Stimulated activated CD8-positive, alpha-beta memory T cell treated with anti-CD3 and anti-CD28 coated beads, Interleukin-15, amount 100 ng/mL, for 48 hours (primary cell): ENCODE data around the gene DACT1.

Experiments
- DNase-seq, 2 donors: peaks; one replicate each; pipeline ENCODE4 v3.0.0-alpha.2; 2020; ENCODE audit warnings: low read depth in 2 of 2

Gene DACT1

DNA sequence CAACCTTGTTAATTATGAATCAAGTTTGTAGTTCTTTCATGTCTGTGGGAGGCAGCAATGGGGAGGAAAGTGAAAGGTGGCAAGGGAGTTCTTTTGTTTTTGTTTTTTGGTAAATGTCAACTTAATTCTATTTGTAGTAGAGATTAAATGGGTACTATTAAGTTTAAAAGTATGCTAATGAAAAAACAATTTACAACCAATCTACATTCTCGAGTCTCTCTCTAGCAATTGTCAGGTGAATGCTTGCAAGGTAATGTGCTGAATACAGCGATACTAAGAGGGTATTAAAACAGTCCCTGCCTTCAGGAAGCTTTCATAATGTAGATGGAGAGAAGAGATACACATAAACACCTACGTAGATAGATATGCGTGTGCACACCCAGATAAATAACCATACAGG, 1.6 kb upstream of the DACT1 start:
- no peak for DNase-seq

GRCh38 chr14:58637040-58637390, 747 bp upstream of the DACT1 start:
- DNase-seq = no peak

DNA sequence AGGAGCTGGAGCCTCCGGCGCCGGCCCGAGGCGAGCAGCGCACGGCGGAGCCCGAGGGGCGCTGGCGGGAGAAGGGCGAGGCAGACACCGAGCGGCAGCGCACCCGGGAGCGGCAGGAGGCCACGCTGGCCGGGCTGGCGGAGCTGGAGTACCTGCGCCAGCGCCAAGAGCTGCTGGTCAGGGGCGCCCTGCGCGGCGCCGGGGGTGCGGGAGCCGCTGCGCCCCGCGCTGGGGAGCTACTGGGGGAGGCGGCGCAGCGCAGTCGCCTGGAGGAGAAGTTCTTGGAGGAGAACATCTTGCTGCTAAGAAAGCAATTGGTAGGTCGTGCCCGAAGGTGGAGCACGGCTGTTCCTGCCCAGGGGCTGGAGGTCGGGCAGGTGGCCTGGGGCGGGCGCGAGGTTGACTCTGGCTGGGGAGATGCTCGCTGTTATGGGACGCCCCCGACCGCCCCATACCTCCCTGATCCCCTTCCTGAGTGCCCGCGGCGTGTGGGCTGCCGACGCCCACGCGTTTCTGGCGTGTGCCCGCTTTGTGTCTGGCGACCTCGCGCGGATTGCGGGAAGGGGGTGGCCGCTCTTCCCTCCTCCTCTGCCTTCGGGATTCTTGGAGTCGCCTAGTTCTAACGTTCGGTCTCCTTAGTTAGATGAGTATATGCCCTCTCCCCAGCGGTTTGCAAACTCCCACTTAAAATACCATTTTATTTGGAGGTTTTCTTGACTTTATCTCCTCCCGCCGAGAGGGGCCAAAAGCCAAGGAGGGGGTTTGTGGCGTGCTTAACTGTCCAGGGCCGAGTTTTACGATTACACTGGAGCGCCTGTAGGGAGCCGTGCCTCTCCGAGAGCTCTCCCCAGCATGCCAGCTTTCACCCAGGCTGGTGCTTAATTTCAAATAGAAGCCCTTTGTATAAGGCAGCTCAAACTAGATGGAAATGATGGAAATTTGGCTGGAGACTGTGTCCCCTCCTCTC, 752 bp downstream of the DACT1 start:
- DNase-seq = peak in 1 of 2 donors; percentile 10

GRCh38 chr14:58639198-58639565, 1.4 kb downstream of the DACT1 start:
- DNase-seq = no peak

DNA sequence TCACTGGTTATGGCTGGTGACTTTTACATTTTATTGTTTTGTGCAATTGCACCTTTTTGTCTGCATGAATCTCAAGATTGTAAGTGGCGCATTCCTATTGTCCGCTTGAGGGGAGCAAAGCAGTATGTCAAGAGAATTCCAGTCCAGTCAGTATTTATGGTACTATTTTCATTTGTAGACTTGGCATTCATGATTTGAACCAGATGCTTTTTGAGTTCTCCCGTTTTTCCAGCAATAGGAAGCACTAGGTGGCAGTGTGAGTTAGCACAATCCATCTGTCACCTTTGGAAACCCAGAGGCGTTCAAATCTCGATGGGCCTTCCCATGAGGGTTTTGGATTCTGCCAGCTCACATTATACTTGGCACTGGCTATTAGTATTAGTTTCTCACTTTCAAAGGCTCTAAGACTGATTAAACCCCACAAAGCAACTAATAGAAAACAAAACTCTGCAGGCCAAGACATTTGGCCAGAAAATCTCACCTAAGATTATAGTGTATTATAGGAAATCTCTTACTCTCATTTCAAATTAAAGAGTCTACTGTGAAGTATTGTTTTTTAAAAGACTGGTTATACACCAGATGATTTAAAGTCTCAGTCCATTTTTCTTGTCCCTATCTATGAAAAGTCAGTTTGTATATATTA, 2.2 kb downstream of the DACT1 start:
- DNase-seq = no peak

GRCh38 chr14:58640959-58641358, 3.2 kb downstream of the DACT1 start:
- DNase-seq = no peak

- DNase-seq = no peak
Observed at GRCh38 chr14:58641509-58641908, 3.7 kb downstream of the DACT1 start.

- no peak for DNase-seq
Observed at GRCh38 chr14:58643366-58643765, 5.6 kb downstream of the DACT1 start.

GRCh38 chr14:58645641-58646040, 7.9 kb downstream of the DACT1 start:
- DNase-seq = no peak

DNA sequence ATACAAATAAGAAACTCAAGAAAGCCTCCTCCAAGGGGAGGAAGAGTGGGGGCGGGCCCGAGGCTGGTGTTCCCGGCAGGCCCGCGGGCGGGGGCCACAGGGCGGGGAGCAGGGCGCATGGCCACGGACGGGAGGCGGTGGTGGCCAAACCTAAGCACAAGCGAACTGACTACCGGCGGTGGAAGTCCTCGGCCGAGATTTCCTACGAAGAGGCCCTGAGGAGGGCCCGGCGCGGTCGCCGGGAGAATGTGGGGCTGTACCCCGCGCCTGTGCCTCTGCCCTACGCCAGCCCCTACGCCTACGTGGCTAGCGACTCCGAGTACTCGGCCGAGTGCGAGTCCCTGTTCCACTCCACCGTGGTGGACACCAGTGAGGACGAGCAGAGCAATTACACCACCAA, 8.7 kb downstream of the DACT1 start:
- no peak for DNase-seq

- no peak for DNase-seq
Observed at GRCh38 chr14:58647777-58648176, 10.0 kb downstream of the DACT1 start.

DNA sequence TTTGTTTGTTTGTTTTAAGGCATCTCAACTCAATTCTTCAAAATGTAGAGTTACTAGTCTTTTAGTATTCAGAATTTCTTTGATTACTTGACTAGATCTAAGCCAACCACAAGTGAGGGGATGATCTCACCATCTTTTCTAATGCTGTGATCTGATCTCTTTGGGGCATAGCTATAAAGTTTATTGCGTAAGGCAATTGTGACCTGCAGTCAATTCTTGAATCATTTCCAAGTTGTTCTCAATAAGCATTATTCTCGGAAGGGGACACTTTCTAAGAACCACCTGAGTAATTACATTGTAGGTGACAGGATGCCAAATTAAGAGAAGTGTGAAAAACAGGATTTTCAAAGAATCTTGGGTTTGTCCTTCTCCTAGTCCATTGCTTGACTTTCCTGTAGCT, 13.1 kb downstream of the DACT1 start:
- DNase-seq = no peak

DNA sequence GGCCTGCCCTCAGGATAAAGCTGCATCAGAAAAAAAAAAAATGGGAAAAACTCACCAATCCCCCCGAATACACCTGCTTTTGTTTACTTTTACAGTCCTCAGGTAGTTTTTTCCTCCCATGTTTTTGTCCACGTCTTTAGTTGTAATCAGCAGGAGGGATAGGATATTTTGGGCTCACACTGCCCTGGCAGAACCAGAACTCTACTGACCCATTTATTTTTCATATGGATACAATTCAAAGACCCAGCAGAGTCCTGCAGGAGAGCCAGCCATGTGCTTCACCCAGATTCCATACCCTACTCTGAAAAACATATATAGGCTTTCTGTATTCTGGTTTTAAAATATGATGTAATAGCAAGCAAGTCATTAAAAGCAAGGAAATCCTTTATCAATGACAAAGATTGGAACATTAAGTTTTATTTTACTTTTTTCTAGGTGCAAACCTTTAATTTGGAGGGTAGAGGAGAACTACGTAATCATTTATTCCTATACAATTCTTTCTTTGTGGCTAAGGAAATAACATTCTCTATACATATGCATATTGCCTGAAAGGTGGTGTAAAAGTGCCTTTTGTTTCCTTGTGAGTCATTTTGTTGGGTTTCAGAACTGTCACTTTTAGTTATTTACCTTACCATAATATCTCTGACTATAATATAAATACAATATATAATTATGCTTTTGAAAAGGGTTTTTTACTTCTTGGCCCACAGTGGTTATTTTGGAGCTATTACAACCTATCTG, 19.1 kb downstream of the DACT1 start:
- DNase-seq = no peak

DNA sequence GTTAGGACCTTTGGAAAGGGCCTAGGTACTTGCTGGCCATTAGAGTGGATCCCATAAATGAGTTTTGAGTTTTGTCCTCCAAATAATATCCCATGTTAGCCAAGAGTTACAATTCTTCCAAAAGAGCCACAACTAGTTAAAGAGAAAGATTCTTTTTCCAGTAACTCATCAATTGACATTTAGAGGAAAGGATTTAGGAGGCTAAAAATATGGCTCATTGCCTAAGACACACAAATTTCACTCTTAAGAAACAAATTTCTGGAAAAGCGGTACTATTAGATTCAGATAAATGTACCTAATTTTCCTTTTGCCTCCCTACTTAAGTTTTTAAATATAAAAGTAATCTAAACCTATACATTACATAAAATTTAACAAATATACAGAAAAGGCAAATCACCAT, 21.3 kb downstream of the DACT1 start:
- no peak for DNase-seq

GRCh38 chr14:58659846-58660245, 22.1 kb downstream of the DACT1 start:
- DNase-seq = no peak

DNA sequence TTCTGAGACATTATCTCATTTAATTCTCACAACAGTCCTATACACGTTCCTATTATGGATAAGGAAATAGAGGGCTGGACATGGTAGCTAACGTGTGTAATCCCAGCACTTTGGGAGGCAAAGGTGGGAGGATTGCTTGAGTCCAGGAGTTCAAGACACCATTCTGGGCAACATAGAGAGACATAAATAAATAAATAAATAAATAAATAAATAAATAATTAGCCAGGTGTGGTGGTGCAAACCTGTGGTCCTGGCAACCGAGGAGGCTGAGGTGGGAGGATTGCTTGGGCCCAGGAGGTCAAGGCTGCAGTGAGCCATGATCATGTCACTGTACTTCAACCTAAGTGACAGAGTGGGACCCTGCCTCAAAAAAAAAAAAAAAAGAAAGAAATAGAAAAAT, 22.6 kb downstream of the DACT1 start:
- DNase-seq = no peak

GRCh38 chr14:58662018-58662417, 24.3 kb downstream of the DACT1 start:
- DNase-seq = no peak

DNA sequence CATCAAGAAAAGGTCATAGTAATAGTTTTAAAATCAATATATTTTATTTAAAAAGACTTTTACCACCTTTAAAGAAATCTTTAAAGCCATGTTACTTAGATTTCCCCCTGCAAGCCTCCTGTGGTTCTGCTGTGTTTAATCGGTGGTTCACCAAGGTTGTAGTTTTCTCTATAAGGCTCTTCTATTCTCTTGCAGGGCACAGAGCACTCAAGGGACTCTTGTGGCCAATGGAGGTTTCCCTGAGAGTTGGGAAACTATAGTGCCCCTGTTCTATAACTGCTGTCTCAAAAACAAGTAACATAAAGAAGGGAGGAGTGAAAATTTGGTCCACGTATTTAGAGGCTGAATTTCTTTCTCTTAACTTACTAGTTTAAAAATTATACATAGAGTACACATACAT, 25.0 kb downstream of the DACT1 start:
- no peak for DNase-seq

DNA sequence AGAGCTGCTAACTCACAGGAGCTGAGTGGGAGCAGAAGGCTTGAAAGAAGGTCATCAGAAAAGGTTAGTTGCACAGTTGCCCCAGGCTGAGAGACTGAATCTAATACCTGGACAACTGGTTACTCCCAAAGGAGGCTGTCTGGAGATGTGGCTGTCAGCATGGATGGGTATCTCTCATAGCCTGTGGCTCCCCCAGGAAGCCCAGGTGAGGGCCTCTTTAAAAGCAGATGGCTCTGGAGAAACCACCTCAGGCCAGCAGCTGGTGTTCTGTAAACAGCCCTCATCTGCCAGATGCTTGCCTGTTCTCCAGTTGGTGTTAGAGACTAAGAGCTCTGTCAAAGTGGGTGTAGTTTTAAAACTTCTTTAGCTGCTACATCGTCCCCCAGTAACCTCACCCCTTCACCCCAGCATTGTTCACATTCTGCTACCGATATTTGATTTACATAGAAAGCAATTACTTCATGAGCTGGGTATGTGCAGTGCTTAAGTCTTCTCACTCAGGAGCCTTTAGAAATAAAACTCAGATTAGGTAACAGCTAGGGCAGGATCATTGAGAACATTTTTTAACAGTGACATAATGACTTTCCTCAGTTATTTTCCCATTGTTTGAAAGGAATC, 25.8 kb downstream of the DACT1 start:
- no peak for DNase-seq

DNA sequence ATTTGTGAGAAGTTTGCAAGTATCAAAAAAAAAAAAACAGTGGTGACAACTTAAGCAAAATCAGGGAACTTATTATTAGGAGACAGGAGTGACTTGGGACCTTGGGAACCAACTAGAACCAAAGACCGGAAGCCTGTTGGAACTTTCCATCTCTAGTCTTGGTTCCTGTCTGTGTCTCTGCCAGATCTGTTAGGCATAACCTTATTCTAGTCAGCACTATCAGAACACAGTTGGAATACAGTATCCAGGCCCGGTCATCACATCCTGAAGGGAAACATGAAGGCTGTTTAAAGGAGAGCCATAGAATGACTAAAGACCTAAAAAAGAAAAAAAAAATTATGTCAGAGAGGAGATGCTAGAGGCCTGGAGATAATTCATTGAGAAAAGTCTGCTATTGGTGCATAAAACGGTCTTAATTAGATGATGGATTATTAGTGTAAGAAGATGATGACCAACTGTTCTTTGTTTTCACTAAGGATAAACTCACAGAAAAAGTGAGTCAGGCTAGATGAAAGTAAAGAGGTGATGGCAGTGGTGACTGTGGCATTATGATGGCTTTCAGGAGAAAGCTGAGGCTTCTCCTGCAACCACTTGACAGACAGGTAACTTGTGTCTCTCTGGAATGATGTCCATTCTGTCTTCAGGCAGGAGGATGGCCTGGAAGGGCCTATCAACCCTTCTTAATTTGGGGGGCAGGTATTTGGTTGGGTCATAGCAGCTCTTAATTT, 28.2 kb downstream of the DACT1 start:
- DNase-seq = no peak

- no peak for DNase-seq
Observed at GRCh38 chr14:58666737-58667136, 29.0 kb downstream of the DACT1 start.

DNA sequence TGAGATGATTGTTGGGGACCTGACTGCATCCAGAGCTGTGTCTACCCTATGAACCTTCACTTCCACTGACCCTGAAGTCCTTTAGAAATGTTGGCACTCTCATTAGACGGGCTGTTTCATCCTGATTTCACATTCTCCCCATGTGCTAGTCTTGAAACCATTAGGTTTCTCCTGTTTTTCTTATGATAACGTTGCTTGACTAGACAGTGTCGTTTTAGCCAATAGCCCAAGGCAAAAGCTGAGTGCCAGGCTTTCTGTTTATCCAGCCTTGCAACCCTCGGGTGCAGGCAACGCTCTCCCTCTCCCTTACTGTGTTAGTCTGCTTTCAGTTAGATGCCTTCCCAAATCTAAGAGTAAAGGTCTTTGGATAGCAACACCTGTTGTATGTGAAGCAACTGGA, 30.1 kb downstream of the DACT1 start:
- no peak for DNase-seq
